Neural progenitor cell (in vitro differentiated cells): ENCODE results near the gene STK40.

ENCODE experiments used
- CTCF ChIP-seq: fragments of 200-600 bp; sonication (generic); IDR thresholded peaks from 2 replicates; pipeline ENCODE4 v1.5.1; 2017; ENCODE audit warnings: antibody characterized with exemption, mild to moderate bottlenecking
- EZH2phosphoT487 ChIP-seq: fragments of 200-600 bp; sonication (generic); IDR thresholded peaks from 2 replicates; pipeline ENCODE4 v1.6.1; 2017; ENCODE audit warnings: antibody characterized with exemption

GRCh38 chr1:36342426-36343185, 43.1 kb downstream of the STK40 start:
- TF ChIP-seq CTCF (peak; percentile 70), EZH2phosphoT487 (no peak)
